Occipital lobe (tissue), 2 donors: ENCODE measurements around the gene PLD4. TPM values are rescaled to one million over a fixed set of nuclear protein-coding genes. Genes with fewer than 3 reads are reported as not detected.
"Not testable (repeated sequence)": the region's sequence is repeated elsewhere in the genome, so short reads cannot be mapped to it uniquely, and the experiment has no call there.

Experiments used
- DNase-seq: peaks from one replicate; lab custom pipeline; 2025; lab: John Stamatoyannopoulos, UW
- total RNA-seq: library from RNA; depleted of rRNA; stranded (reverse); fragments of >200 nt; gene quantifications from one replicate; pipeline ENCODE4 v1.2.3, GENCODE V29; 2014

PLD4 gene
- total RNA-seq, 1 donor from 2014 or later, result 5.8 TPM

- DNase-seq, result no peak
Observed at GRCh38 chr14:104940526-104941150, 16.0 kb downstream of the PLD4 start.

DNA sequence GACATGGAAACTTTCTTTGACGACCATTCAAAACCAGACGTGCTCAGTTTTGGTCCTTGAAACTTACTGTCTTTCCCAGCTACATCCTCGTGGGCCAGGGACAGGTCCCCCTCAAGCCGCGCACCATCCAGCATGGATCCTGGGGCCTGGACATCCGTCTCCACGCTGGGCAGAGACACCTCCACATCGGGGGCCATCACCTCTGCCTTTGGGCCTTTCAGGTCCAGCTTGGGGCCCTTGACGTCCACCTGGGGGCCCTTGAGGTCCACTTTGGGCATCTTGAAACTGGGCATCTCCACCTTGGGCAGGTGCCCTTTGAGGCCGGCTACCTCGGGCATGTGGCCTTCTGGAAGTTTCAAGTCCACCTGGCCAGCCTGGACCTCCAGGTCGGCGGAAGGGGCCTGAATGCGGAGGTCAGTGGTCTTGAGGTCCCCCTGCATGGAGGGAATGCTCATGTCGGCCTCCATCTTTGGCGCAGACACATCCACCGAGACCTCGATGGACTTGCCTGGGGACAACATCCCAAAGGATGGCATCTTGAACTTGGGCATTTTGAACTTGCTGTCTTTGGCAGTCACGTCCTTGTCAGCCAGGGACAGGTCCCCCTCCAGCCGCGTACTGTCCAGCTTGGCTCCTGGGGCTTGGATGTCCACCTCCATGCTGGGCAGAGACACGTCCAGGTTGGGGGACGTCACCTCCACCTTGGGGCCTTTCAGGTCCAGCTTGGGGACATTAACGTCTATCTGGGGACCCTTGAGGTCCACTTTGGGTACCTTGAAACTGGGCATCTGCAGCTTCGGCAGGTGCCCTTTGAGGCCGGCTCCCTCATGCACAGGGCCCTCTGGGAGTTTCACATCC, 17.1 kb downstream of the PLD4 start:
- no peak for DNase-seq

DNA sequence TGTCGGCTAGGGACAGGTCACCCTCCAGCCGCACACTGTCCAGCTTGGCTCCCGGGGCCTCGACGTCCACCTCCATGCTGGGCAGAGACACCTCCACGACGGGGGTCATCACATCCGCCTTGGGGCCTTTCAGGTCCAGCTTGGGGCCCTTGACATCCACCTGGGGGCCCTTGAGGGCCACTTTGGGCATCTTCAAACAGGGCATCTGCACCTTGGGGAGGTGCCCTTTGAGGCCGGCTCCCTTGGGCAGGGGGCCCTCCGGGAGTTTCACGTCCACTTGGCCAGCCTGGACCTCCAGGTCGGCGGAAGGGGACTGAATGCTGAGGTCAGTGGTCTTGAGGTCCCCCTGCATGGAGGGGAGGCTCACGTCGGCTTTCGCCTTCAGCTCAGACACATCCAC, 17.9 kb downstream of the PLD4 start:
- DNase-seq, result no peak

DNA sequence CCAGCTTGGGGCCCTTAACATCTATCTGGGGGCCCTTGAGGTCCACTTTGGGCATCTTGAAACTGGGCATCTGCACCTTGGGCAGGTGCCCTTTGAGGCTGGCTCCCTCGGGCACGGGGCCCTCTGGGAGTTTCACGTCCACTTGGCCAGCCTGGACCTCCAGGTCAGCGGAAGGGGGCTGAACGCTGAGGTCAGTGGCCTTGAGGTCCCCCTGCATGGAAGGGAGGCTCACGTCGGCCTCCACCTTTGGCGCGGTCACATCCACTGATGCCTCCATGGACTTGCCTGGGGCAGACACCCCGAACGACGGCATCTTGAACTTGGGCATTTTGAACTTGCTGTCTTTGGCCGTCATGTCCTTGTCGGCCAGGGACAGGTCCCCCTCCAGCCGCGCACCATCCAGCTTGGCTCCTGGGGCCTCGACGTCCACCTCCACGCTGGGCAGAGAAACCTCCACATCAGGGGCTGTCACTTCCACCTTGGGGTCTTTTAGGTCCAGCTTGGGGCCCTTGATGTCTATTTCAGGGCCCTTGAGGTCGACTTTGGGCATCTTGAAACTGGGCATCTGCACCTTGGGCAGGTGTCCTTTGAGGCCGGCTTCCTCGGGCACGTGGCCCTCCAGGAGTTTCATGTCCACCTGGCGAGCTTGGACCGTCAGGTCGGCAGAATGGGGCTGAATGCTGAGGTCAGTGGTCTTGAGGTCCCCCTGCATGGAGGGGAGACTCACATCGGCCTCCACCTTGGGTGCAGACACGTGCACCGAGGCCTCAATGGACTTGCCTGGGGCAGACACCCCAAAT, 18.7 kb downstream of the PLD4 start:
- not testable (repeated sequence) for DNase-seq

DNA sequence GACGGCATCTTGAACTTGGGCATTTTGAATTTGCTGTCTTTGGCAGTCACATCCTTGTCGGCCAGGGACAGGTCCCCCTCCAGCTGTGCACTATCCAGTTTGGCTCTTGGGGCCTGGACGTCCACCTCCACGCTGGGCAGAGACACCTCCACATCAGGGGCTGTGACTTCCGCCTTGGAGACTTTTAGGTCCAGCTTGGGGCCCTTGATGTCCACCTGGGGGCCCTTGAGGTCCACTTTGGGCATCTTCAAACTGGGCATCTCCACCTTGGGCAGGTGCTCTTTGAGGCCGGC, 19.3 kb downstream of the PLD4 start:
- not testable (repeated sequence) for DNase-seq

DNA sequence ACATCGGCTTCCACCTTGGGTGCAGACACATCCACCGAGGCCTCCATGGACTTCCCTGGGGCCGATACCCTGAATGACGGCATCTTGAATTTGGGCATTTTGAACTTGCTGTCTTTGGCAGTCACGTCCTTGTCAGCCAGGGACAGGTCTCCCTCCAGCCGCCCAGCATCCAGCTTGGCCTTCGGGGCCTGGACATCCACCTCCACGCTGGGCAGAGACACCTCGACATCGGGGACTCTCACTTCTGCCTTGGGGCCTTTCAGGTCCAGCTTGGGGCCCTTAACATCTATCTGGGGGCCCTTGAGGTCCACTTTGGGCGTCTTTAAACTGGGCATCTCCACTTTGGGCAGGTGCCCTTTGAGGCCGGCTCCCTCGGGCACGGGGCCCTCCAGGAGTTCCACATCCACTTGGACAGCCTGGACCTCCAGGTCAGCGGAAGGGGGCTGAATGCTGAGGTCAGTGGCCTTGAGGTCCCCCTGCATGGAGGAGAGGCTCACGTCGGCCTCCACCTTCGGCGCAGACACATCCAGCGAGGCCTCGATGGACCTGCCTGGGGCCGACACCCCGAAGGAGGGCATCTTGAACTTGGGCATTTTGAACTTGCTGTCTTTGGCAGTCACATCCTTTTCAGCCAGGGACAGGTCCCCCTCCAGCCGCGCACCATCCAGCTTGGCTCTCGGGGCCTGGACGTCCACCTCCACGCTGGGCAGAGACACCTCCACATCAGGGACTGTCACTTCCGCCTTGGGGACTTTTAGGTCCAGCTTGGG, 19.9 kb downstream of the PLD4 start:
- DNase-seq, result not testable (repeated sequence)

DNA sequence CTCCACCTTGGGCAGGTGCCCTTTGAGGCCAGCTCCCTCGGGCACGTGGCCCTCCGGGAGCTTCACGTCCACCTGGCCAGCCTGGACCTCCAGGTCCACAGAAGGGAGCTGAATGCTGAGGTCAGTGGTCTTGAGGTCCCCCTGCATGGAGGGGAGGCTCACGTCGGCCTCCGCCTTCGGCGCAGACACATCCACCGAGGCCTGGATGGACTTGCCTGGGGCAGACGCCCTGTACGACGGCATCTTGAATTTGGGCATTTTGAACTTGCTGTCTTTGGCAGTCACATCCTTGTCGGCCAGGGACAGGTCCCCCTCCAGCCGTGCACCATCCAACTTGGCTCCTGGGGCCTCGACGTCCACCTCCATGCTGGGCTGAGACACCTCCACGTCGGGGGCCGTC, 20.6 kb downstream of the PLD4 start:
- DNase-seq, result not testable (repeated sequence)

DNA sequence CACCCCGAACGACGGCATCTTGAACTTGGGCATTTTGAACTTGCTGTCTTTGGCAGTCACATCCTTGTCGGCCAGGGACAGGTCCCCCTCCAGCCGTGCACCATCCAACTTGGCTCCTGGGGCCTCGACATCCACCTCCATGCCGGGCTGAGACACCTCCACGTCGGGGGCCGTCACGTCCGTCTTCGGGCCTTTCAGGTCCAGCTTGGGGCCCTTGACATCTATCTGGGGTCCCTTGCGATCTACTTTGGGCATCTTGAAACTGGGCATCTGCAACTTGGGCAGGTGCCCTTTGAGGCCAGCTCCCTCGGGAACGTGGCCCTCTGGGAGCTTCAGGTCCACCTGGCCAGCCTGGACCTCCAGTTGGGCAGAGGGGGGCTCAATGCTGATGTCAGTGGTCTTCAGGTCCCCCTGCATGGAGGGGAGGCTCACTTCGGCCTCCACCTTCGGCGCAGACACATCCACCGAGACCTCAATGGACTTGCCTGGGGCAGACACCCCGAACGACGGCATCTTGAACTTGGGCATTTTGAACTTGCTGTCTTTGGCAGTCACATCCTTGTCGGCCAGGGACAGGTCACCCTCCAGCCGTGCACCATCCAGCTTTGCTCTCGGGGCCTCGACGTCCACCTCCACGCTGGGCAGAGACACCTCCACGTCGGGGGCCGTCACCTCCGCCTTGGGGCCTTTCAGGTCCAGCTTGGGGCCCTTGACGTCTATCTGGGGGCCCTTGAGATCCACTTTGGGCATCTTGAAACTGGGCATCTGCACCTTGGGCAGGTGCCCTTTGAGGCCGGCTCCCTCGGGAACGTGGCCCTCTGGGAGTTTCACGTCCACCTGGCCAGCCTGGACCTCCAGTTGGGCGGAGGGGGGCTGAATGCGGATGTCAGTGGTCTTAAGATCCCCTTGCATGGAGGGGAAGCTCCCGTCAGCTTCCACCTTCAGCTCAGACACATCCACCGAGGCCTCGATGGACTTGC, 21.6 kb downstream of the PLD4 start:
- not testable (repeated sequence) for DNase-seq

GRCh38 chr14:104947201-104947600, 22.5 kb downstream of the PLD4 start:
- DNase-seq, result not testable (repeated sequence)

DNA sequence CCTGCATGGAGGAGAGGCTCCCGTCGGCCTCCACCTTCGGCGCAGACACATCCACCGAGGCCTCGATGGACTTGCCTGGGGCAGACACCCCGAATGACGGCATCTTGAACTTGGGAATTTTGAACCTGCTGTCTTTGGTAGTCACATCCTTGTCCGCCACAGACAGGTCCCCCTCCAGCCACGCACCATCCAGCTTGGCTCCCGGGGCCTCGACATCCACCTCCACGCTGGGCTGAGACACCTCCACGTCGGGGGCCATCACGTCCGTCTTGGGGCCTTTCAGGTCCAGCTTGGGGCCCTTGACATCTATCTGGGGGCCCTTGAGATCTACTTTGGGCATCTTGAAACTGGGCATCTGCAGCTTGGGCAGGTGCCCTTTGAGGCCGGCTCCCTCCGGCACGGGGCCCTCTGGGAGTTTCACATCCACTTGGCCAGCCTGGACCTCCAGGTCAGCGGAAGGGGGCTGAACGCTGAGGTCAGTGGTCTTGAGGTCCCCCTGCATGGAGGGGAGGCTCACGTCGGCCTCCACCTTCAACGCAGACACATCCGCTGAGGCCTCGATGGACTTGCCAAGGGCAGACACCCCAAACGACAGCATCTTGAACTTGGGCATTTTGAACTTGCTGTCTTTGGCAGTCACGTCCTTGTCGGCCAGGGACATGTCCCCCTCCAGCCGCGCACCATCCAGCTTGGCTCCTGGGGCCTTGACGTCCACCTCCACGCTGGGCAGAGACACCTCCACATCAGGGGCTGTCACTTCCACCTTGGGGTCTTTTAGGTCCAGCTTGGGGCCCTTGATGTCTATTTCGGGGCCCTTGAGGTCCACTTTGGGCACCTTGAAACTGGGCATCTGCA, 23.4 kb downstream of the PLD4 start:
- DNase-seq, result not testable (repeated sequence)

GRCh38 chr14:104948736-104949031, 24.0 kb downstream of the PLD4 start:
- no peak for DNase-seq

GRCh38 chr14:104949406-104949955, 24.8 kb downstream of the PLD4 start:
- DNase-seq, result not testable (repeated sequence)

DNA sequence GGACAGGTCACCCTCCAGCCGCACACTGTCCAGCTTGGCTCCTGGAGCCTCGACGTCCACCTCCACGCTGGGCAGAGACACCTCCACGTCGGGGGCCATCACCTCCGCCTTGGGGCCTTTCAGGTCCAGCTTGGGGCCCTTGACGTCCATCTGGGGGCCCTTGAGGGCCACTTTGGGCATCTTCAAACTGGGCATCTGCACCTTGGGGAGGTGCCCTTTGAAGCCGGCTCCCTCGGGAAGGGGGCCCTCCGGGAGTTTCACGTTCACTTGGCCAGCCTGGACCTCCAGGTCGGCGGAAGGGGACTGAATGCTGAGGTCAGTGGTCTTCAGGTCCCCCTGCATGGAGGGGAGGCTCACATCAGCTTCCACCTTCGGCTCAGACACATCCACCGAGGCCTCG, 25.3 kb downstream of the PLD4 start:
- no peak for DNase-seq

GRCh38 chr14:104950701-104951100, 26.0 kb downstream of the PLD4 start:
- DNase-seq, result not testable (repeated sequence)

DNA sequence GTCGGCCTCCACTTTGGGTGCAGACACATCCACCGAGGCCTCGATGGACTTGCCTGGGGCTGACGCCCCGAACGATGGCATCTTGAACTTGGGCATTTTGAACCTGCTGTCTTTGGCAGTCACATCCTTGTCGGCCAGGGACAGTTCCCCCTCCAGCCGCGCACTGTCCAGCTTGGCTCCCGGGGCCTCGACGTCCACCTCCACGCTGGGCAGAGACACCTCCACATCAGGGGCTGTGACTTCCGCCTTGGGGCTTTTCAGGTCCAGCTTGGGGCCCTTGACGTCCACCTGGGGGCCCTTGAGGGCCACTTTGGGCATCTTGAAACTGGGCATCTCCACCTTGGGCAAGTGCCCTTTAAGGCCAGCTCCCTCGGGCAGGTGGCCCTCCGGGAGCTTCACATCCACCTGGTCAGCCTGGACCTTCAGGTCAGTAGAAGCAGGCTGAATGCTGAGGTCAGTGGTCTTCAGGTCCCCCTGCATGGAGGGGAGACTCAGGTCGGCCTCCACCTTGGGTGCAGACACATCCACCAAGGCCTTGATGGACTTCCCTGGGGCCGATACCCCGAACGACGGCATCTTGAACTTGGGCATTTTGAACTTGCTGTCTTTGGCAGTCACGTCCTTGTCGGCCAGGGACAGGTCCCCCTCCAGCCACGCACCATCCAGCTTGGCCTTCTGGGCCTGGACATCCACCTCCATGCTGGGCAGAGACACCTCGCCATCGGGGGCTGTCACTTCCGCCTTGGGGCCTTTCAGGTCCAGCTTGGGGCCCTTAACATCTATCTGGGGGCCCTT, 27.4 kb downstream of the PLD4 start:
- not testable (repeated sequence) for DNase-seq

- DNase-seq, result no peak
Observed at GRCh38 chr14:104953097-104953496, 28.4 kb downstream of the PLD4 start.

DNA sequence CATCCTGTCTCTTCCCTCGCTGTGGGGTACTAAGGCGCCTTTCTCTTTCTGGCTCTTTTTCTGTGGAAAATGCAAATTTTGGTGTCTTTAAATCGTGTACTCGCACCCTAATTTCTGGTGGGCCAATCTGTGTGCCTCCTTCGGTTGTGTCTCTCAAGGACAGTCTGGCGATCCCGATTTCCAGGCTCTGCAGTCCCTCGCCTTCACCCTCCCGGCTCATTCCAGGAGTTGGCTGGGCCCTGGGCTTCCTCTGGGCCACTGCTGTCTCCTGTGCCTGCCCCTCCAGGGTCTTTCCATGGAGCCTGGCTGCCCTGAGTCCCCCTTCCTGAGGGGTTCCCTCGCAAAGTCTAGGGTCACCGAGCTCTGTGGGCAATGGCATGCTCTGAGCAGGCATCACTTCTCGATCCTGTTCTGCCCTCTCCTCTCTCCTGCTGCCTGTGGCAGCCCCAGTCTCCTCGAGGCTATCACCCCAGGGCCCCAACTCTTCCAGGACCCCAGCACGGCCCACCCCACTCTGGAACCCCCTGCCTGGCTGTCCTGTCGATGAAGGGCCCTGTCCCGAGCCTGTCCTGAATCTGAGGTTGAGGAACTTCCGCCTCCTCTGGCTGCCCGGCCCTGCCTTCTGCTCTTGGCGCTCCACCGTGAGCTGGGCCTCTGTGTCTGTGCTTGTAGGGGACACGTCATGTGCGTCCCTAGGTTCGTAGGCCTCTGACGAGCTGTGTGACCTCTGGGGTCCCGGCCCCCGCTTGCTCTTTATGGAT, 29.4 kb downstream of the PLD4 start:
- no peak for DNase-seq
